ENCODE results near the gene NDUFS6. TPM values are rescaled to one million over a fixed set of nuclear protein-coding genes. Genes with fewer than 3 reads are reported as not detected.
"Not testable (repeated sequence)": the region's sequence is repeated elsewhere in the genome, so short reads cannot be mapped to it uniquely, and the experiment has no call there.

NDUFS6 gene
- total and polyA plus RNA-seq, 11 donors: 55.9 to 311 (median 95.9) TPM

GRCh38 chr5:1788828-1789227, 12.4 kb upstream of the NDUFS6 start:
- TF ChIP-seq POLR2A (IDR thresholded peaks at IDR 0.05) (no peak), CTCF (IDR thresholded peaks at IDR 0.05) (no peak)
- Histone ChIP-seq H3K9me3 (no peaks in the 10 kb centered on the region), H3K27ac (no peak overlapping the region), H3K27me3 (no peaks in the 10 kb centered on the region), H3K36me3 (no peaks in the 10 kb centered on the region), H3K4me1 (peaks cover 0 to 24% (median 6%) of the 10 kb centered on the region in 12 donors), H3K4me3 (no peak overlapping the region)
- ATAC-seq (no peak), DNase-seq (no peak)
- intact Hi-C loops (cut with DNase I): no loop called here
- WGBS, 4 donors: 87 to 90% (median 89%) methylated on average over 15 of the region's 15 CpGs

- ATAC-seq; H3K9me3 ChIP-seq; intact Hi-C loops (cut with DNase I); DNase-seq; H3K27me3 ChIP-seq; H3K36me3 ChIP-seq; H3K4me3 ChIP-seq: not testable (repeated sequence)
- Histone ChIP-seq H3K4me1 (peaks cover 0 to 29% (median 6%) of the 10 kb centered on the region in 12 donors), H3K27ac (peak overlapping the region in 5 of 12 donors; percentile 11 to 54 (median 19))
- 91 to 93% (median 91%) methylated on average over 3 of the region's 3 CpGs for WGBS, 4 donors
Observed at GRCh38 chr5:1789438-1789833, 11.8 kb upstream of the NDUFS6 start.

- no peak for TF ChIP-seq POLR2A (IDR thresholded peaks at IDR 0.05)
- no peak for TF ChIP-seq CTCF (IDR thresholded peaks at IDR 0.05)
- DNase-seq (peak in 3 of 5 donors; percentile 45 to 48 (median 46)), ATAC-seq (peak in 2 of 4 donors; percentile 64 to 84)
- Histone ChIP-seq H3K27me3 (no peaks in the 10 kb centered on the region), H3K4me1 (peaks cover 0 to 29% (median 6%) of the 10 kb centered on the region in 12 donors), H3K4me3 (no peak overlapping the region), H3K9me3 (no peaks in the 10 kb centered on the region), H3K36me3 (no peaks in the 10 kb centered on the region), H3K27ac (peak overlapping the region in 6 of 12 donors; percentile 11 to 54 (median 30))
- intact Hi-C loops (cut with DNase I): loop anchor here in 1 of 10 donors (10.0 kb wide), 1 partner anchor 265 kb away; the partner anchor contains the start of gene LPCAT1
- WGBS, 4 donors: 39 to 45% (median 43%) methylated on average over 10 of the region's 10 CpGs
Observed at GRCh38 chr5:1789834-1790471, 11.3 kb upstream of the NDUFS6 start.

GRCh38 chr5:1791176-1791575, 10.0 kb upstream of the NDUFS6 start:
- intact Hi-C loops (cut with DNase I): loop anchor here in 1 of 10 donors (10.0 kb wide), 1 partner anchor 266 kb away; the partner anchor contains the start of gene LPCAT1
- no peak for DNase-seq
- 59 to 86% (median 86%) methylated on average over 3 of the region's 3 CpGs for WGBS, 4 donors
- H3K9me3 ChIP-seq: no peaks in the 10 kb centered on the region
- peaks cover 0 to 29% (median 6%) of the 10 kb centered on the region in 12 donors for H3K4me1 ChIP-seq
- TF ChIP-seq POLR2A (IDR thresholded peaks at IDR 0.05): no peak
- no peak for TF ChIP-seq CTCF (IDR thresholded peaks at IDR 0.05)
- H3K27me3 ChIP-seq: no peaks in the 10 kb centered on the region
- H3K4me3 ChIP-seq: no peak overlapping the region
- peaks cover 0 to 3% (median 0%) of the 10 kb centered on the region in 9 donors for H3K36me3 ChIP-seq
- ATAC-seq: no peak
- H3K27ac ChIP-seq: peak overlapping the region in 4 of 12 donors; percentile 6 to 37 (median 17)

Measured in heart left ventricle (tissue), 16 donors.